Lung microvascular endothelial cell (primary cell): ENCODE data around the gene BCORL1. TPM values are rescaled to one million over a fixed set of nuclear protein-coding genes. Genes with fewer than 3 reads are reported as not detected.

Source experiments
- DNase-seq, 2 donors: peaks; one replicate each; pipeline versions ENCODE4 v3.0.0 to v3.0.0-alpha.2; 2010; ENCODE audit warnings: low read depth in 2 of 2
- total RNA-seq: library from RNA; depleted of rRNA; stranded (reverse); fragments of >200 nt; gene quantifications from 2 replicates; pipeline ENCODE4 v1.2.1, GENCODE V29; 2014

Gene BCORL1
- total RNA-seq, 1 donor from 2014 or later: 2.0 TPM

- peak in 1 of 2 donors; percentile 72 for DNase-seq
These were observed 109.6 kb downstream of the BCORL1 start for GRCh38 chrX:130091980-130092522.

DNA sequence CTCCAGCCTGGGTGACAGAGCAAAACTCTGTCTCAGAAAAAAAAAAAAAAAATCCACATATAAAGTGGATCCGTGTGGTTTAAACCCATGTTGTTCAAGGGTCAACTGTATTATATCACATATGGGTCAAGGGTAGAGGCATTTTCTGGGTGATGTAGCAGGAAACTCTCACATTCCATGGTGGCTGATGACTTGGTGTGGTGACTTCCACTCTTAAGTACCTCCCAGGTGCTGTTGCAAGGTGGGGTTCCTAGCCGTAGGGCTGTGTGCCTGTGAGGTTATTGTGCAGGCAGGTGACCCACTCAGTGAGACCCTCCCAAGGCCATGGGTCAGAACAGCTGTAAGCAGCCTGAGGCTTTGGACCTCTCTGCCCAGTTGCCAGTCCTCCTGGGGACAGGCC is 110.8 kb downstream of the BCORL1 start:
- no peak for DNase-seq

DNA sequence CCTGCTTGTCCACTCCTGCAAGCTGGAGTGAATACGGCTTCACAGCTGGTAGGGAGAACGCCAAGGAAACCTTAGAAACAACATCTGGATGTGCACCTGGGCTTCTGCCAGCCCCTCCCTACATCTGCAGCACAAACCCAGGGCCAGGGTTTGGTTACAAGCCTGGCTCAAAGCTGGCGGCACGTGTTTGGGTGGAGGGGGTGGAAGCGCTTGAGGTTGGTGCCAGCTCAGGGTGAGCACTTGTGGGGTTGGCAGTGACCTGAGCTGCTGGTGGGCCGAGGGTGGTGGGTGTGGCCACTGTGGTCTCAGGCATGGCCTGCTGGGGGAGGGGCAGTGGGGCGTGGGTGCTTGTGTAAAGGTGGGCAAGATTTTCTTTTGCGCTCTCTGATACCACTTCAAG is 112.3 kb downstream of the BCORL1 start:
- no peak for DNase-seq

GRCh38 chrX:130095249-130096030 is 113.0 kb downstream of the BCORL1 start:
- DNase-seq: no peak

GRCh38 chrX:130097507-130098209 is 115.2 kb downstream of the BCORL1 start:
- peak; percentile 74 to 87 for DNase-seq

DNA sequence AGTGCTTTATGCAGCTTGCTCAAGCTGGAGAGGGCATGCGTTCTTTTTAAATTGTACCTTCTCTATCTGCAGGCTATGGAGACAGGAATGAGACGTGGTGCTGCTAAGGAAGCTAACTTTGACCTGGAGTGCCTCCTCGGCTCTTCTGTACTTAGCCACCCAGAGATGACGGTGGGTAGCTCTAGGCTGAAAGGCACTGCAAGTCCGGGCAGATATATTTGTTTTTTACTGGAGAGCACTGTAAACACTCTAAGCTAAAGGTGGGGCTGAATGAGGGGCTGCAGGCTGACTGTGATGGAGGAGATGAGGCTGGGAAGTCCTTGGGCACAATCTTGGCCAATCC is 115.7 kb downstream of the BCORL1 start:
- DNase-seq: no peak

GRCh38 chrX:130100180-130100579 is 117.7 kb downstream of the BCORL1 start:
- DNase-seq: no peak

DNA sequence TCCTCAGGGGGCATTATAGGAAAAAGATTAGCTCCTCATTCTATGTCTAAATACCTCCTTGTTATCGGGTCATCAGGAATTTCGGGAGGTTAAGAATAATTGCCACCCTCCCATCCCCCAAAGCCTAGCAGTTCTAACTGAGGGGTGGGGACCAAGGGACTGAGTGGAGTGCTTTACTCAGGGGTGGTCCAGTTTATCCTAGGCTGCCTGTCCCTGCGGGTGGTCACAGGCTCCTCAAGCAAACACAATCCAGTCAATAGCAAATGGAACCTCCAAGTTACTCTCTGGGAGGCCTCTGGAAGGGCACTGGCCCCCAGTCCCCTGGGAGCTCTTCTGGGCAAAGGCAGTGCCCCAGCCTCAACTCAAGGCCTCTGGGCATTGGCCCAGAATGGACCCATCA is 121.2 kb downstream of the BCORL1 start:
- DNase-seq: no peak

DNA sequence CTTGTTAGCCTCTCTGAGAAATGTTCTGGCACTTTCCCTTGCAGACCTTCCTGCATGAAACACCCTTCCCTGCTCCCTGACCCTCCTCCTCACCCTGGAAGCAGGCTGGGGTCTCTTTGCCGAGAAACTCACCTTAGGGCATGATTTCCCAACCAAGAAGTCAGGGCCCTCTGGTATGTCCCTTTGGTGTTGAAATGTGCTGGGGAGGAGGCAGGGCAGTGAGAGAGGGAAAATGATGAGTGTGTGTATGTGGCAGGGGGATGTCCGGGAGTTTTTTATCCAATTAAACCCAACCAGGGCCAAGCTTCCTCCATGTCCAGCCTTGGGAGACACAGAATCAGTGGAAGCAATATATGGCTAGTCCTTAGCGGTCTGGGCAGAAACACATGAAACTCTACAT is 122.8 kb downstream of the BCORL1 start:
- no peak for DNase-seq

DNA sequence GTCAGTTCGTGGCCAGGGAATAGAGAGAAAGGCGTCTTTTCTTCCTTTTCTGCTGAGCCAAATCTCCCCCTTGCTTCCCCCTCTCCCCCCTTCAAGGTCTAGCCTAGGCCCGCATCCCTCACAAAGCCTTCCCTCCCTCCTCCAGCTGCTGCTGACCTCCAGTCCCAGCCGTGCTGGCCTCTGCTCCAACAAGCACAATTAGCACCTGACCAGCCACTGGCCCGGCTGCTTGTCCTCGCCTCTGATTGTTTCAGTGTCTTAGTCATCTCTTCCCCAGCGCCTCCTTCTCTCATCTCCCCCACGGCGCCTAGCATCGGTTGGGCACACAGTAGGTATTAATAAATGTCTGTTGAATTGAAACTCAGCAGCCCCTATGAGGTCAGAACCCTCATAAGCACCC is 123.6 kb downstream of the BCORL1 start:
- DNase-seq: peak in 1 of 2 donors; percentile 69

Other genes with a start within 250 kb of the BCORL1 start
- gene XPNPEP2, start 243.7 kb upstream of the BCORL1 start, total RNA-seq: not detected in 2 replicates
- gene SASH3, start 202.7 kb upstream of the BCORL1 start, total RNA-seq: not detected in 2 replicates
- gene ZDHHC9, start 138.7 kb upstream of the BCORL1 start, total RNA-seq: 10.7 and 15.9 TPM in 2 replicates
- 10.9 and 11.9 TPM in 2 replicates for gene UTP14A, start 76.5 kb upstream of the BCORL1 start, total RNA-seq
- gene ELF4, start 127.9 kb downstream of the BCORL1 start, total RNA-seq: 9.7 and 10.2 TPM in 2 replicates
- 8.7 and 11.6 TPM in 2 replicates for gene AIFM1, start 183.2 kb downstream of the BCORL1 start, total RNA-seq
- gene RAB33A, start 189.3 kb downstream of the BCORL1 start, total RNA-seq: 0.40 and 0.44 TPM in 2 replicates